Upper lobe of left lung (tissue), 6 donors: Measurements from ENCODE around the gene RNF144B. TPM values are rescaled to one million over a fixed set of nuclear protein-coding genes. Genes with fewer than 3 reads are reported as not detected.

Experiments
- ATAC-seq, 2 donors: fragments of 200-7000 bp; cut with Tn5 transposase; one replicate each; pipeline ENCODE4 v1.9.1; 2022; ENCODE audit warnings: mild to moderate bottlenecking in 2 of 2, moderate library complexity in 2 of 2; ENCODE audit not compliant: low FRiP score in 2 of 2
- DNase-seq, 2 donors: peaks; one replicate each; pipeline ENCODE4 v3.0.0-alpha.2; 2019 to 2020
- H3K27ac ChIP-seq, 4 donors: fragments of 200-600 bp; sonication (generic); one replicate each; pipeline ENCODE4 v1.5.1; 2016 to 2019
- H3K27me3 ChIP-seq, 4 donors: fragments of 200-600 bp; sonication (generic); one replicate each; pipeline ENCODE4 v1.5.1; 2017 to 2019
- H3K36me3 ChIP-seq, 4 donors: fragments of 200-600 bp; sonication (generic); one replicate each; pipeline ENCODE4 v1.5.1; 2016 to 2019
- H3K4me1 ChIP-seq, 4 donors: fragments of 200-600 bp; sonication (generic); one replicate each; pipeline ENCODE4 v1.5.1; 2018 to 2019
- H3K4me3 ChIP-seq, 4 donors: fragments of 200-600 bp; sonication (generic); one replicate each; pipeline ENCODE4 v1.5.1; 2017 to 2019; ENCODE audit warnings: mild to moderate bottlenecking in 2 of 4, moderate library complexity in 1 of 4
- H3K9me3 ChIP-seq, 4 donors: fragments of 200-600 bp; sonication (generic); one replicate each; pipeline ENCODE4 v1.5.1; 2018 to 2019
- EP300 ChIP-seq, 4 donors: sonication (generic); formaldehyde crosslinking; IDR thresholded peaks; one replicate each; pipeline ENCODE4 v1.5.1; 2017; ENCODE audit warnings: antibody characterized with exemption in 4 of 4, control low read depth in 2 of 4
- POLR2A ChIP-seq, 4 donors: fragments of 450-650 bp; IDR thresholded peaks; one replicate each; pipeline ENCODE4 v1.5.1; 2016 to 2017; ENCODE audit warnings: antibody characterized with exemption in 4 of 4, mild to moderate bottlenecking in 2 of 4
- POLR2AphosphoS5 ChIP-seq, 2 donors: sonication (generic); formaldehyde crosslinking; IDR thresholded peaks; one replicate each; pipeline ENCODE4 v1.5.1; 2017; ENCODE audit warnings: antibody characterized with exemption in 2 of 2
- WGBS, 2 donors: methylation state at CpG; one replicate each; pipeline ENCODE4 v1.1.5; 2017 to 2018; 5-methylcytosine and 5-hydroxymethylcytosine counted together
- total RNA-seq, 6 donors: library from RNA; depleted of rRNA in 4 of 6; stranded (reverse); fragments of >200 nt in 4 of 6; gene quantifications; one replicate each; pipeline versions ENCODE4 v1.1.0 to v1.2.1, GENCODE V29; 2016 to 2021
- TF ChIP-seq, protein P1 (sequence below), 6 experiments: fragments of 450-650 bp in 4 of 6; fragments of 200-600 bp in 2 of 6; sonication (generic) in 2 of 6; IDR thresholded peaks; one replicate each; pipeline ENCODE4 v1.5.1; 2016 to 2019; ENCODE audit warnings: antibody characterized with exemption in 6 of 6
- donor health status: DM: no; HTN: no; CAD: no; lungs with moderate emphysema.
- donor health status: DM: no; HTN: yes; CAD: no; lungs with severe emphysema.

RNF144B gene
- total RNA-seq, 6 donors from 2014 or later, result 46.1 to 105 (median 55.8) TPM

- Histone ChIP-seq H3K27me3 (no peaks in the 10 kb centered on the region), H3K4me3 (no peak overlapping the region), H3K27ac (peak overlapping the region in 1 of 4 donors; percentile 12), H3K9me3 (no peaks in the 10 kb centered on the region), H3K36me3 (peaks cover 13 to 81% (median 43%) of the 10 kb centered on the region in 4 donors), H3K4me1 (no peaks in the 10 kb centered on the region)
- TF ChIP-seq, protein P1, sequence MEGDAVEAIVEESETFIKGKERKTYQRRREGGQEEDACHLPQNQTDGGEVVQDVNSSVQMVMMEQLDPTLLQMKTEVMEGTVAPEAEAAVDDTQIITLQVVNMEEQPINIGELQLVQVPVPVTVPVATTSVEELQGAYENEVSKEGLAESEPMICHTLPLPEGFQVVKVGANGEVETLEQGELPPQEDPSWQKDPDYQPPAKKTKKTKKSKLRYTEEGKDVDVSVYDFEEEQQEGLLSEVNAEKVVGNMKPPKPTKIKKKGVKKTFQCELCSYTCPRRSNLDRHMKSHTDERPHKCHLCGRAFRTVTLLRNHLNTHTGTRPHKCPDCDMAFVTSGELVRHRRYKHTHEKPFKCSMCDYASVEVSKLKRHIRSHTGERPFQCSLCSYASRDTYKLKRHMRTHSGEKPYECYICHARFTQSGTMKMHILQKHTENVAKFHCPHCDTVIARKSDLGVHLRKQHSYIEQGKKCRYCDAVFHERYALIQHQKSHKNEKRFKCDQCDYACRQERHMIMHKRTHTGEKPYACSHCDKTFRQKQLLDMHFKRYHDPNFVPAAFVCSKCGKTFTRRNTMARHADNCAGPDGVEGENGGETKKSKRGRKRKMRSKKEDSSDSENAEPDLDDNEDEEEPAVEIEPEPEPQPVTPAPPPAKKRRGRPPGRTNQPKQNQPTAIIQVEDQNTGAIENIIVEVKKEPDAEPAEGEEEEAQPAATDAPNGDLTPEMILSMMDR (IDR thresholded peaks at IDR 0.05), result no peak
- TF ChIP-seq EP300 (IDR thresholded peaks at IDR 0.05) (no peak), POLR2A (IDR thresholded peaks at IDR 0.05) (no peak), POLR2AphosphoS5 (IDR thresholded peaks at IDR 0.05) (no peak)
- 96 to 100% methylated on average over 3 of the region's 3 CpGs for WGBS, 2 donors
- DNase-seq (no peak), ATAC-seq (no peak)
Observed at GRCh38 chr6:18463429-18463828, 76.3 kb downstream of the RNF144B start.

DNA sequence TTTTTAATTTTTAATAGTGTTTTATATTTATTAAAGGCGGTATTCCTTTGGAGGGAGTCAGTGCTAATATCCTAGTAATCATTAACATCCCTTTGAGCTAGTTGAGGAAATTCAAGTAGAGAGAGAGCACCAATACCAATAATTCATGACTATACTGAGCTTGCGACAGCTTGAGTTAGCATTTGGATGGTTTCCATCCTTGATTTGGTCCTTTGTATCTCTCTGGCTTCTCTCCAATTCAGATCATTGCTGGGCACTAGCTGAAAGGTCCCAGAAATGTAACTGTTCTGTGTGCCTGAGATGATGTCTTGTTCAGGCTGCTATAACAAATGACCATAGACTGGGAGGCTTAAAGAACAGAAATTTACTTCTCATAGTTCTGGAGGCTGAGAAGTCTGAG lies 77.0 kb downstream of the RNF144B start:
- no peaks in the 10 kb centered on the region for H3K27me3 ChIP-seq
- WGBS, 2 donors, result 73 to 84% methylated on average over 2 of the region's 2 CpGs
- no peak for DNase-seq
- peak overlapping the region in 2 of 4 donors; percentile 11 to 23 for H3K27ac ChIP-seq
- TF ChIP-seq, protein P1 (IDR thresholded peaks at IDR 0.05), result no peak
- TF ChIP-seq EP300 (IDR thresholded peaks at IDR 0.05), result no peak
- no peak for TF ChIP-seq POLR2A (IDR thresholded peaks at IDR 0.05)
- no peak for TF ChIP-seq POLR2AphosphoS5 (IDR thresholded peaks at IDR 0.05)
- no peak overlapping the region for H3K4me3 ChIP-seq
- no peak for ATAC-seq
- no peaks in the 10 kb centered on the region for H3K4me1 ChIP-seq
- H3K36me3 ChIP-seq, result peaks cover 13 to 79% (median 42%) of the 10 kb centered on the region in 4 donors
- H3K9me3 ChIP-seq, result no peaks in the 10 kb centered on the region

DNA sequence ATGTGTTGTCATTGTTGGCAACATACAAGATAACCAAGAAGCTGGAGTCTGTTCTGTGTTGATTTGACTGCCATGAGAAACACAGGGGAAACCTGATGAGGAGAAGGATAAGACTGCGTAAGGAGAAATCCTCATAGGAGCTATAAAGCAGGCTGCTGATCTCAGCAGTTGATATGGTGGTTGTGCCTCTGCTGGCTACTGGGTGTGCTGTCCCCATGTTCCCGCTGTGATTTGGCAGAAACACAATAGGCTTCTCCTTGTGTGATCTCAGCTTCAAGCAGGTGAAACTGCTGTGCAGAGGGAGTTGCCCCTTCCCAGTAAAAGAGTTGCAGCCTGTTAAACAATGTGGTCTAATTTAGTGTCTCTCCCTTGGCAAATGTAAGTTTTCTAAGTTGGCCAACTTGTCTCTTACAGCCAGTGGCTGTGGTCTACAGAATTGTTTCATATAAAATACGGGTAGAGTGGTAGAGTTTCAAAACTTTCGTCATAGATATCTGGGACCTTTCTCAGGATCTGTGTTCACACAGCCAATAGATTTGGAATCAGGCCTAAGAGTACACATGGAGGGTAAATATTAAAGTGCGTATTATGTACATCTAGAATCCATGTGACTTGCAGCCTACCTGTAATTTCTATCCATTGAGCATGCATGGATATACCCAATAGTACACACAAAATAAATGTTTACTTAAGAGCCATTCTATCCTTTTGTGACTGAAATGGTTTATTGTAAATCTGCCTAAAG lies 78.4 kb downstream of the RNF144B start:
- Histone ChIP-seq H3K36me3 (peaks cover 13 to 69% (median 32%) of the 10 kb centered on the region in 4 donors), H3K27ac (peak overlapping the region in 1 of 4 donors; percentile 14), H3K4me3 (no peak overlapping the region), H3K9me3 (no peaks in the 10 kb centered on the region), H3K27me3 (no peaks in the 10 kb centered on the region), H3K4me1 (no peaks in the 10 kb centered on the region)
- 84 to 85% methylated on average over 5 of the region's 5 CpGs for WGBS, 2 donors
- DNase-seq (no peak), ATAC-seq (no peak)
- TF ChIP-seq EP300 (IDR thresholded peaks at IDR 0.05) (no peak), POLR2AphosphoS5 (IDR thresholded peaks at IDR 0.05) (no peak), POLR2A (IDR thresholded peaks at IDR 0.05) (no peak)
- TF ChIP-seq, protein P1 (IDR thresholded peaks at IDR 0.05), result no peak

DNA sequence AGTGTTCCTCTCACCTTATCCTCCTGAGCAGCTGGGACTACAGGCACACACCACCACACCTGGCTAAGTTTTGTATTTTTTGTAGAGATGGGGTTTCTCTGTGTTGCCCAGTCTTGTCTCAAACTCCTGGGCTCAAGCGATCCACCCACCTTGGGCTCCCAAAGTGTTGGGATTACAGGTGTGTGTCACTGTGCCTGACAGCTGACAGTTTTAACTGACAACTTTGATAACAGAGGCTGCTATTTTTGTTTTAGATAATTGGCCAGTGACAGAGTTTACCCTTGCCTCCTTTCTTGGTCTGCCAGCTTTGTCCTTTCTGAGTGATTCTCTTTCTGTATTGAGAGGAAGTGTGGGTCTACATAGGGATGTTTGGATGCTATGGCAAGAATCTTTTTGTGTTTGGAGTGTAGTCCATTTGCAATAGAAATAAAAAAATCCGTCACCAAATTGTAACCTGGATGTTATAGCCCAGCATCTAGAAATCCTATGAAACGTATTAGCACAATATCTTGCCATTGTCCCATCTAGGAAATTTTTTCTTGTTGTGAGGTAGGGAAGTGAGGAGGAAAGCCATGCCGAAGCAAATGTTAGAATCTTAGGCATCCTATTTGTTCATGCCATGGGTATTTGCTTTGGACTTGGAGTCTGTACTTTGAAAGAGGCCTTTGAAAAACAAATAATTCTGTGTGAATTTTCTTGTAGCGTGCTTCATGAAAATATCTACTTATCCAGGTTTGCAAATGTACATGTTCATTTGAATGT lies 80.8 kb downstream of the RNF144B start:
- 54 to 67% methylated on average over 5 of the region's 5 CpGs for WGBS, 2 donors
- H3K27me3 ChIP-seq, result no peaks in the 10 kb centered on the region
- no peak overlapping the region for H3K4me3 ChIP-seq
- no peaks in the 10 kb centered on the region for H3K9me3 ChIP-seq
- no peaks in the 10 kb centered on the region for H3K4me1 ChIP-seq
- peaks cover 13 to 48% (median 23%) of the 10 kb centered on the region in 4 donors for H3K36me3 ChIP-seq
- DNase-seq, result no peak
- H3K27ac ChIP-seq, result peak overlapping the region in 1 of 4 donors; percentile 42
- TF ChIP-seq EP300 (IDR thresholded peaks at IDR 0.05) (no peak), POLR2AphosphoS5 (IDR thresholded peaks at IDR 0.05) (no peak), POLR2A (IDR thresholded peaks at IDR 0.05) (no peak)
- TF ChIP-seq, protein P1 (IDR thresholded peaks at IDR 0.05), result no peak
- no peak for ATAC-seq
